Measurements from ENCODE around the gene ZC3H12D. TPM values are rescaled to one million over a fixed set of nuclear protein-coding genes. Genes with fewer than 3 reads are reported as not detected.

ZC3H12D gene
- total and polyA plus RNA-seq, 4 donors, result 1.1 to 4.7 (median 2.4) TPM

- H3K36me3 ChIP-seq (ENCODE audit: control insufficient read depth in 4 of 4, insufficient read depth in 4 of 4, low read length in 4 of 4), result no peaks in the 10 kb centered on the region
- 76 to 84% methylated on average over 7 of the region's 7 CpGs for WGBS, 2 donors
- no peaks in the 10 kb centered on the region for H3K27me3 ChIP-seq (ENCODE audit: control insufficient read depth in 3 of 3, insufficient read depth in 3 of 3, low read length in 2 of 3)
- H3K9ac ChIP-seq (ENCODE audit: insufficient read depth in 1 of 2, low read length in 2 of 2), result no peak overlapping the region
- H3K4me1 ChIP-seq (ENCODE audit: control insufficient read depth in 5 of 5, insufficient read depth in 5 of 5, low read length in 5 of 5), result no peaks in the 10 kb centered on the region
- H3K9me3 ChIP-seq (ENCODE audit: control insufficient read depth in 4 of 4, insufficient read depth in 3 of 4, low read length in 3 of 4), result no peaks in the 10 kb centered on the region
- no peak for TF ChIP-seq CTCF (IDR thresholded peaks at IDR 0.05; ENCODE audit: control extremely low read depth, extremely low read depth)
- no peak for DNase-seq
- ATAC-seq (ENCODE audit: insufficient read depth, low FRiP score), result no peak
- H3K27ac ChIP-seq (ENCODE audit: low read depth in 1 of 2, low read length in 1 of 2), result no peak overlapping the region
- no peak overlapping the region for H3K4me3 ChIP-seq
Observed at GRCh38 chr6:149493761-149494320, 9.0 kb upstream of the ZC3H12D start.

GRCh38 chr6:149492798-149493343 is 8.1 kb upstream of the ZC3H12D start:
- no peaks in the 10 kb centered on the region for H3K9me3 ChIP-seq (ENCODE audit: control insufficient read depth in 4 of 4, insufficient read depth in 3 of 4, low read length in 3 of 4)
- no peak overlapping the region for H3K9ac ChIP-seq (ENCODE audit: insufficient read depth in 1 of 2, low read length in 2 of 2)
- 87 to 91% methylated on average over 4 of the region's 4 CpGs for WGBS, 2 donors
- no peak for TF ChIP-seq CTCF (IDR thresholded peaks at IDR 0.05; ENCODE audit: control extremely low read depth, extremely low read depth)
- no peaks in the 10 kb centered on the region for H3K4me1 ChIP-seq (ENCODE audit: control insufficient read depth in 5 of 5, insufficient read depth in 5 of 5, low read length in 5 of 5)
- H3K27me3 ChIP-seq (ENCODE audit: control insufficient read depth in 3 of 3, insufficient read depth in 3 of 3, low read length in 2 of 3), result no peaks in the 10 kb centered on the region
- H3K36me3 ChIP-seq (ENCODE audit: control insufficient read depth in 4 of 4, insufficient read depth in 4 of 4, low read length in 4 of 4), result no peaks in the 10 kb centered on the region
- no peak overlapping the region for H3K27ac ChIP-seq (ENCODE audit: low read depth in 1 of 2, low read length in 1 of 2)
- no peak for DNase-seq
- ATAC-seq (ENCODE audit: insufficient read depth, low FRiP score), result no peak
- no peak overlapping the region for H3K4me3 ChIP-seq

- no peak for ATAC-seq (ENCODE audit: insufficient read depth, low FRiP score)
- Histone ChIP-seq H3K9ac (ENCODE audit: insufficient read depth in 1 of 2, low read length in 2 of 2) (no peak overlapping the region), H3K27me3 (ENCODE audit: control insufficient read depth in 3 of 3, insufficient read depth in 3 of 3, low read length in 2 of 3) (no peaks in the 10 kb centered on the region), H3K9me3 (ENCODE audit: control insufficient read depth in 4 of 4, insufficient read depth in 3 of 4, low read length in 3 of 4) (no peaks in the 10 kb centered on the region), H3K27ac (ENCODE audit: low read depth in 1 of 2, low read length in 1 of 2) (no peak overlapping the region), H3K4me3 (no peak overlapping the region), H3K4me1 (ENCODE audit: control insufficient read depth in 5 of 5, insufficient read depth in 5 of 5, low read length in 5 of 5) (peaks cover 0 to 6% (median 3%) of the 10 kb centered on the region in 5 donors), H3K36me3 (ENCODE audit: control insufficient read depth in 4 of 4, insufficient read depth in 4 of 4, low read length in 4 of 4) (no peaks in the 10 kb centered on the region)
- 97% methylated on average over 4 of the region's 4 CpGs for WGBS, 2 donors
- TF ChIP-seq CTCF (IDR thresholded peaks at IDR 0.05; ENCODE audit: control extremely low read depth, extremely low read depth), result no peak
- no peak for DNase-seq
Observed at GRCh38 chr6:149489967-149490366, 5.2 kb upstream of the ZC3H12D start.

- ATAC-seq (ENCODE audit: insufficient read depth, low FRiP score), result no peak
- Histone ChIP-seq H3K27ac (ENCODE audit: low read depth in 1 of 2, low read length in 1 of 2) (no peak overlapping the region), H3K9me3 (ENCODE audit: control insufficient read depth in 4 of 4, insufficient read depth in 3 of 4, low read length in 3 of 4) (no peaks in the 10 kb centered on the region), H3K4me1 (ENCODE audit: control insufficient read depth in 5 of 5, insufficient read depth in 5 of 5, low read length in 5 of 5) (peaks cover 0 to 13% (median 8%) of the 10 kb centered on the region in 5 donors), H3K36me3 (ENCODE audit: control insufficient read depth in 4 of 4, insufficient read depth in 4 of 4, low read length in 4 of 4) (no peaks in the 10 kb centered on the region), H3K27me3 (ENCODE audit: control insufficient read depth in 3 of 3, insufficient read depth in 3 of 3, low read length in 2 of 3) (no peaks in the 10 kb centered on the region), H3K4me3 (no peak overlapping the region), H3K9ac (ENCODE audit: insufficient read depth in 1 of 2, low read length in 2 of 2) (no peak overlapping the region)
- DNase-seq, result no peak
- TF ChIP-seq CTCF (IDR thresholded peaks at IDR 0.05; ENCODE audit: control extremely low read depth, extremely low read depth), result no peak
- WGBS, 2 donors, result 43 to 70% methylated on average over 3 of the region's 3 CpGs
Observed at GRCh38 chr6:149488815-149489214, 4.0 kb upstream of the ZC3H12D start.
